Germinal center (tissue), 1 donor: ENCODE measurements around the gene FAM81B.
"Not testable (repeated sequence)": the region's sequence is repeated elsewhere in the genome, so short reads cannot be mapped to it uniquely, and the experiment has no call there.

Source experiments
- DNase-seq: peaks from one replicate; pipeline ENCODE4 v3.0.0; 2012; ENCODE audit warnings: mixed read lengths, low spot score

The FAM81B gene

GRCh38 chr5:95390812-95391492 is at the start of gene FAM81B:
FAM81B (plus strand) TSS chr5:95391366; CDS start chr5:95391390, 24 bp downstream.
- DNase-seq: no peak

- not testable (repeated sequence) for DNase-seq
Measured at GRCh38 chr5:95341444-95341843, 49.7 kb upstream of the FAM81B start.

DNA sequence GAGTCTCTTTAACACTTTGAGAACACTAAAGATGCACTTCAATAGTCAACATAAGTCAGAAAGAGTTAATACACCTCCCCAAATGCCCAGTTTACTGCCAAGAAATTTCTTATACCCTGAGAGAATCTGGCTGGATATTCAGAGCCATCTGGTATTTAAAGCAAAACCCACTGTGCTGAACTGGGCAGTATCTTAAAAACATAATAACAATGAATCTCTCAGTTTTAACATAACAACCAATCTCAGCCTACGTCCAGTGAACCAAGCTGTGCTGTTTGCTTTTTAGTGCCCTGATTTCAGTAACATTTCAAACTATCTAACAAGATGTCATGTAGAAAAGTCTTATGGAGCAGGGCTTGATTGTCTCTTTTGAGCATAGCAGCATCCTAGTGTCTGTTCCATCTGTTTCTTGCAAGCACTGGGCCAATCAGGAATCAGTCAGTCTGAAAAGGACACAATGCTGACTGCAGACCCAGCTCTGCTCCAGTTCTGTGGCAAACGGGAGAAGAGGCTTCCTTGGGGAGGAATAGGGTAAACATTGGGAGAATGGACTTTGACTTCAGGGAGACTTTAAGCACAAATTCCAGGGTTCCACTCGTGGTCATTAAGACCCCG is 43.6 kb upstream of the FAM81B start:
- DNase-seq: no peak

DNA sequence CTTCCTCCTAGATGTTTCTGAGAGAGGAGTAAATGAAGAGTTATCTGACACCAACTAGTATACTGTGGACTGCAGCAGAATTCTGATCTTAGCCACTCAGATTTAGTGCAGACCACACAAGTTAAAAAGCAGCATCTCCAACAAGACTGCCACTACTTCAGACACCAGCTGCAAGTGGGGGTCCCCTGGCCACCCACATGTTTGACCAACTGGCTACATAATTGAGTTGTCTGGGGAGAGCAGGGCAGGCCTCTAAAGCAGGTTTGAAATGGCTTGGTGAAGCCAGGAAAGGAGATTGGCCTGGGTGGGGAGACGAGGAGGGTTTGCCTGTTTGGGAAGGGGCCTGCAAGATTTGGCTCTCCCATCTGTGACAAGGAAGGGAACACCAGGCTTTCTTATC is 40.5 kb upstream of the FAM81B start:
- DNase-seq: no peak

GRCh38 chr5:95352691-95353090 is 38.5 kb upstream of the FAM81B start:
- DNase-seq: no peak

- no peak for DNase-seq
Measured at GRCh38 chr5:95358320-95358719, 32.8 kb upstream of the FAM81B start.

GRCh38 chr5:95358848-95359247 is 32.3 kb upstream of the FAM81B start:
- no peak for DNase-seq

GRCh38 chr5:95360667-95361066 is 30.5 kb upstream of the FAM81B start:
- DNase-seq: not testable (repeated sequence)

- DNase-seq: no peak
Measured at GRCh38 chr5:95365302-95366095, 25.7 kb upstream of the FAM81B start.

GRCh38 chr5:95369782-95370181 is 21.4 kb upstream of the FAM81B start:
- DNase-seq: no peak

DNA sequence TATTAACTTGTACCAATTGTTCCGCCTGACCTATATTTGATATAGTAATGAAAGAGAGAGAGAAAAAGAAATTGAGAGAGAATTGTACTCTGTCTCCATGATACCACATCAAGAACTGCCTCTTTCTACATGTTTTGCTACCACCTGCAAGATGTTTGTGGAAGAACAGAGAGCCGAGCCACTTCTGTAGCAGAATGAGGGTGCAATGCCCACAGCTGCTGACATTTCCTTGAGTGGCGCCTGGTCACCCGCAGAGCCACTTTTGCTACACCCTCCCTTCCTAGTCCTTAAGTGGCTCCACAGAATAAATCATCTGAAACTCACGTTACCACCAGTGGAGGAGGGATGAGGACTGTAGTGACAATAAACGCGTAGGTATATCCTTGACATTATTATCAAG is 17.1 kb upstream of the FAM81B start:
- DNase-seq: no peak

DNA sequence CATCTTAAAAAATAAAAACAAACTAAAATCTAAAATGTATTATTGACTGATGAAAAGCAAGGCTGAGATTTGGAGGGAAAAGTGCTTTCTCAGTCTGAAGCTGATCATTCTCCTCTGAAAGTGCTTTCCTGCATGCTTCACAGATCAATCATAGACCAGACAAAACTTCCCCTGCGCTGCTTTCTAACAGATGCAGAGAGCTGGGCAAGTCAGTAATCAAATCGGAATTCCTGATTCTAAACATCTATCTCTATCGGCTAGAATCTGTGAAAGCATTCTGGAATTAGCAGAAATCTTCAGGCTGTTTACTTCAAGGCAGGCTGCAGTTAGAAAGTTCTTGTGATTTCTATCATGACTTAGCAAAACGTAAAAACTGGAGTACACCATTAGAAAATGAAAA is 15.6 kb upstream of the FAM81B start:
- no peak for DNase-seq

DNA sequence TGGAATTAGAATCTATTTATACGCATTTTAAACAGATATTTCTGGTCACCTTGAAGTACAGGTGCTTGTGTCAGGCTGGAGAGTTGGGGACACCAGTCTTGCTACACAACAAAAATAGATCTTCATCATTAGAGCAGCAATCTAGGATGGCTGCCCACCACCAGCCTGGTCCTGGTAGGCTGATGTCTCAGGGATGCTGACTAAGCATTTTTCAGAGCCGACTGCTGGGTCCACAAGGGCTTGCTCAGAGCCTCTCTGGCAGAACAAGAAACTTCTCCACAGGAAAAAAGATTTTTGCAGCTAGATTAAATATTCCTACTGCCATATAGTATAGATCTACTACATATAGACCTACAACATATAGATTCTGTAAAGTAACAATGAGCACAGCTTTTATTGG is 12.0 kb upstream of the FAM81B start:
- DNase-seq: no peak

DNA sequence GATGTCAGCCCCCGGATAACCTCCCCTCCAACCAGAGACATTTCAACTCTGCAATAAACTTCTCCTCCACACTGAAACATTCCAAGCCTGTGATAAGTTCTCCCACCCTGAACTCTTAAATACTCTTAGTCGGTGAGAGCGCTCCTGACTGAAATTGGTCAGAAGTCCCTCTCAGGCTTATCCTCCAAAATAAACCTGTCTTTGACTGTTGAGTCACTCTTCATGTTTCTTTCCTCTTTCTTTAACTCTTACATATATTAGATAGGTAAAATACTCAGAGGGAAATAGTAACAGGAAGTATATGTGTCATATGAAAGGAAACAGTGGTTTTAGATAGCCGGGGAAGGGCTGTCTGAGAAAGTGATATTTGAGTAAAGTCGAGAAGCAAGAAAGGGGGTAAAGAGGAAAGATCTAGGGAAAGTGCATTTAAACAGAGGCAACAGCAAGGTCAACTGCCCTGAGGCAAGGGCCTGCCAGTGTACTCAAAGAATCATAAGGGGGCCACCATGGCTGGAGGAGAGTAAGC is 11.0 kb upstream of the FAM81B start:
- no peak for DNase-seq

DNA sequence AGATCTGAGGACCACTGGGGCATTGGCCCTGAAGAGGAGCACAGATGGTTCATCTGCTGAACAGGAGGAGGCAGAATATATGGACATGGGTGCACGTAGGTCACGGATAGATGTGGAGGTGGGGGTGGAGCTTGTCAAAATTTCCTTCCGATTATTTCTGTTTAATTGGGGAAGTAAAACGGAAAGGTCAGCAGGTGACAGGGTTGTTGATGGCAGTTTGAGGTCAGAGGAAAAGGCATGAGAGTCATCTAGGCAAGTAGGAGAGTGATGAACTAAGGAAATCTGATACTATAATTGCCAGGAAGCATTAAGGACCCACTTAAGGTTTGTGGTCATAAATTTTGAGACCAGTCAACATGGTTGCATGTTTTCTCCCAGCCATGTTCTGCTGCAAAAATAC is 8.4 kb upstream of the FAM81B start:
- no peak for DNase-seq

DNA sequence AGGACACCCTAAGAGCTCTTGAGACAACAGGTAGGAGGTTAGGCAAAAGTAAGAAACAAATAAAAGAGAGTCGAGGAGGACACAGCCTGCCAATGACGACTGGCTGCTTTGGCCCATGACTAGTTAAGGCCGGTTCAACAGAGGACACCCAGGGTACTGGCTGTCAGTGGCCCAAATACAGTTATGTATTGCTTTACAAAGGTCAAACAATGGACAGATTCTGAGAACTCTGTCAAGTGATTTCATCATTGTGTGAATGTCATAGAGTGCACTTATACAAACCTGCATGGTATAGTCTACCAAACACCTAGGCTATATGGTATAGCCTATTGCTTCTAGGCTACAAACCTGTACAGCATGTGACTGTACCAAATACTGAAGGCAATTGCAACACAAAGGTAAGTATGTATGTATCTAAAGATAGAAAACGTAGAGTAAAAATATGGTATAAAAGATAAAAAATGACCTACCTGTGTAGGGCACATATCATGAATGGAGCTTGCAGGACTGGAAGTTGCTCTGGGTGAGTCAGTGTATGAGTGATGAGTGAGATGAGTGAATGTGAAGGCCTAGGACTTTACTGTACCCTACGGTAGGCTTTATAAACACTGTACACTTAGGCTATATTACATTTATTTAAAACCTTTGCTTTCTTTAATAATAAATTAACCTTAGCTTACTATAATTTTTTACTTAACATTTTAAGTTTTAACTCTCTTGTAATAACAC is 6.5 kb upstream of the FAM81B start:
- no peak for DNase-seq

GRCh38 chr5:95385334-95385733 is 5.8 kb upstream of the FAM81B start:
- DNase-seq: no peak

DNA sequence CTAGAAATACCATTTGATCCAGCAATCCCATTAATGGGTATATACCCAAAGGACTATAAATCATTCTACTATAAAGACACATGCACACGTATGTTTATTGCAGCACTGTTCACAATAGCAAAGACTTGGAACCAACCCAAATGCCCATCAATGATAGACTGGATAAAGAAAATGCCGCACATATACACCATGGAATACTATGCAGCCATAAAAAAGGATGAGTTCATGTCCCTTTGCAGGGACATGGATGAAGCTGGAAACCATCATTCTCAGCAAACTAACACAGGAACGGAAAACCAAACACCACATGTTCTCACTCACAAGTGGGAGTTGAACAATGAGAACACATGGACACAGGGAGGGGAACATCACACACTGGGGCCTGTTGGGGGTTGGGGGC is 799 bp downstream of the FAM81B start:
- not testable (repeated sequence) for DNase-seq

GRCh38 chr5:95392593-95393182 is 1.5 kb downstream of the FAM81B start:
- no peak for DNase-seq

DNA sequence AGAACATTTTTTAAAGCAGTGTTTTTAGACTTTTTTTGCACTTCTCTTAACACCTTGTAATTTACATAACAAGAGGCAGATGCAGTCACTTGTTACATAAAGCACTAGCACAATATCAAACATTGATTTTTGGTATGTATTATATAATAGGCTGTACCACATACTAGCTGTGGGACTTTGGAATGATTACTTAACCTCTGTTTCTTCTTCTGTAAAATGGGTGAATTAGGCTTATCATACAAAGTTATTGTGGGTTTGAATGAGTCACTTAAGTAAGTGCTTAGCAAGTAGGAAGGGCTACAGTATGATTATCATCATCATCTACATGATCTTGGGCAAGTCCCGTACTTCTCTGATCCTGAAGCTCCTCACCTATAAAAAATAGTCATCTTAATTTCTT is 2.1 kb downstream of the FAM81B start:
- DNase-seq: no peak

DNA sequence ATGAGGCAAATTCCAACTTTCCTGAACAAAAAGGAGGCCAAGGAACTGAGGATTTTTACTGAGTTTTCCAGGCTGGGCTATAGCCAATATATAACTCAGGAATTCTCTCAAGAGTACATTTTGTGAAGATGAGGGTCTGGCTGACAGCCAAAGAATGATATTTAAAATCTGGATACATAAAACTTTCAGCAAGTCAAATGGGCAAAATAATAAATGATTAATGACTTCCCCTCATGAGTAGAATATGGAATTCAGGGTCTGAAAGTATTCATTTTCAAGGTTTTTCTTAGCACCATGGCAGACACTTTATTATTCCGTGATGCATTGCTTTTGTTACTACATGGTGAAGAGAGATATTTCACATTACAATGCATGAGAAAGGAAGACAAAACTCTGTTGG is 7.8 kb downstream of the FAM81B start:
- no peak for DNase-seq

DNA sequence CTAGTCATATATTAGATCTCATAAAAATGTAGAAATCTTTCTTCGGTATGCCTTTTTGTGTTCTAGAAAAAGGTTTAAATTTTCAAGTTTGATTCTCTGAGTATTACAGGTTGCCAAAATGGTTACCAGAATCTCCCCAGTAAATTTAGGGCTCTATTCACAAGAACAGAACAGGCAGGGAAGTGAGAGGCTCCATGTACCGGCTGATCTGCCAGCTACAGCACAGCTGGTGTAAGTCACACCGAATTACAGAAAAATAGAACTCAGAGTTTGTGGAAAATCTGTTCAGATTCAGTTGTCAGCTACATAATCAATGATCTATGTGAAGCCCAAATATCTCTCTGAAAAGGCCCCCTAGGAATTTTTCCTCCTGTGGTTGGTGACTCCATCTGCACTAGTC is 10.5 kb downstream of the FAM81B start:
- DNase-seq: no peak
